Sigmoid colon (tissue), 7 donors: ENCODE results near the gene UBE2E2. TPM values are rescaled to one million over a fixed set of nuclear protein-coding genes. Genes with fewer than 3 reads are reported as not detected.

Experiments used
- DNase-seq: peaks from one replicate; pipeline ENCODE4 v3.0.0-alpha.2; 2019
- H3K27ac ChIP-seq, 4 donors: fragments of 200-600 bp; sonication (generic); one replicate each; pipeline ENCODE4 v1.5.1; 2016 to 2019; ENCODE audit warnings: mild to moderate bottlenecking in 1 of 4
- H3K27me3 ChIP-seq, 3 donors: fragments of 200-600 bp; sonication (generic); one replicate each; pipeline ENCODE4 v1.5.1; 2019; ENCODE audit warnings: mild to moderate bottlenecking in 1 of 3
- H3K36me3 ChIP-seq, 4 donors: fragments of 200-600 bp; sonication (generic); one replicate each; pipeline ENCODE4 v1.5.1; 2016 to 2019
- H3K4me1 ChIP-seq, 4 donors: fragments of 200-600 bp; sonication (generic); one replicate each; pipeline ENCODE4 v1.5.1; 2017 to 2019
- H3K4me3 ChIP-seq, 4 donors: fragments of 200-600 bp; sonication (generic); one replicate each; pipeline ENCODE4 v1.5.1; 2017 to 2019; ENCODE audit warnings: mild to moderate bottlenecking in 2 of 4, moderate library complexity in 1 of 4
- H3K9me3 ChIP-seq, 4 donors: fragments of 200-600 bp in 3 of 4; sonication (generic) in 3 of 4; one replicate each; pipeline versions ENCODE4 v1.5.1 to v1.6.1; 2013 to 2019
- EP300 ChIP-seq, 4 donors: sonication (generic); formaldehyde crosslinking; IDR thresholded peaks; one replicate each; pipeline ENCODE4 v1.6.1; 2017; ENCODE audit warnings: antibody characterized with exemption in 4 of 4
- POLR2A ChIP-seq, 2 donors: fragments of 450-650 bp; IDR thresholded peaks; one replicate each; pipeline ENCODE4 v1.6.1; 2016; ENCODE audit warnings: antibody characterized with exemption in 2 of 2, mild to moderate bottlenecking in 2 of 2, moderate library complexity in 2 of 2
- POLR2AphosphoS5 ChIP-seq, 4 donors: sonication (generic); formaldehyde crosslinking; IDR thresholded peaks; one replicate each; pipeline ENCODE4 v1.6.1; 2017; ENCODE audit warnings: antibody characterized with exemption in 4 of 4
- WGBS, 2 donors: extraction: QIAGEN DNeasy Blood & Tissue Kit; methylation state at CpG; one replicate each; pipeline ENCODE4 v1.1.7; 2013; 5-methylcytosine and 5-hydroxymethylcytosine counted together
- intact Hi-C: fragments of 100-400 bp; cut with DNase I; formaldehyde crosslinking; loops from one replicate; pipeline ENCODE4 v1.15.1; 2023
- polyA plus RNA-seq, 3 donors: library from polyadenylated mRNA; stranded (reverse); fragments of 200-250 nt; gene quantifications; one replicate each; pipeline ENCODE4 v1.2.3, GENCODE V29; 2013
- total RNA-seq, 4 donors: library from RNA; depleted of rRNA; stranded (reverse); fragments of >200 nt; gene quantifications; one replicate each; pipeline ENCODE4 v1.1.0, GENCODE V29; 2016
- TF ChIP-seq, protein P1 (sequence below), 4 experiments: fragments of 450-650 bp in 3 of 4; fragments of 200-600 bp in 1 of 4; IDR thresholded peaks; one replicate each; pipeline ENCODE4 v1.5.1; 2016 to 2019; ENCODE audit warnings: antibody characterized with exemption in 4 of 4, mild to moderate bottlenecking in 3 of 4, moderate library complexity in 2 of 4
- donor health status: healthy with polysubstance abuse.
- donor health status: Bipolar disorder and iron deficiency.
- donor health status: healthy.

The UBE2E2 gene
- total and polyA plus RNA-seq, 7 donors: 3.7 to 135 (median 34.6) TPM

GRCh38 chr3:23583980-23584740 lies 381.0 kb downstream of the UBE2E2 start:
- no peaks in the 10 kb centered on the region for H3K27me3 ChIP-seq
- TF ChIP-seq EP300 (IDR thresholded peaks at IDR 0.05): no peak
- TF ChIP-seq, protein P1, sequence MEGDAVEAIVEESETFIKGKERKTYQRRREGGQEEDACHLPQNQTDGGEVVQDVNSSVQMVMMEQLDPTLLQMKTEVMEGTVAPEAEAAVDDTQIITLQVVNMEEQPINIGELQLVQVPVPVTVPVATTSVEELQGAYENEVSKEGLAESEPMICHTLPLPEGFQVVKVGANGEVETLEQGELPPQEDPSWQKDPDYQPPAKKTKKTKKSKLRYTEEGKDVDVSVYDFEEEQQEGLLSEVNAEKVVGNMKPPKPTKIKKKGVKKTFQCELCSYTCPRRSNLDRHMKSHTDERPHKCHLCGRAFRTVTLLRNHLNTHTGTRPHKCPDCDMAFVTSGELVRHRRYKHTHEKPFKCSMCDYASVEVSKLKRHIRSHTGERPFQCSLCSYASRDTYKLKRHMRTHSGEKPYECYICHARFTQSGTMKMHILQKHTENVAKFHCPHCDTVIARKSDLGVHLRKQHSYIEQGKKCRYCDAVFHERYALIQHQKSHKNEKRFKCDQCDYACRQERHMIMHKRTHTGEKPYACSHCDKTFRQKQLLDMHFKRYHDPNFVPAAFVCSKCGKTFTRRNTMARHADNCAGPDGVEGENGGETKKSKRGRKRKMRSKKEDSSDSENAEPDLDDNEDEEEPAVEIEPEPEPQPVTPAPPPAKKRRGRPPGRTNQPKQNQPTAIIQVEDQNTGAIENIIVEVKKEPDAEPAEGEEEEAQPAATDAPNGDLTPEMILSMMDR (IDR thresholded peaks at IDR 0.05): no peak
- no peak for TF ChIP-seq POLR2A (IDR thresholded peaks at IDR 0.05)
- no peak for TF ChIP-seq POLR2AphosphoS5 (IDR thresholded peaks at IDR 0.05)
- intact Hi-C loops: no loop called here
- H3K4me1 ChIP-seq: no peaks in the 10 kb centered on the region
- H3K36me3 ChIP-seq: no peaks in the 10 kb centered on the region
- 90 to 95% methylated on average over 10 of the region's 10 CpGs for WGBS, 2 donors
- no peak overlapping the region for H3K27ac ChIP-seq
- no peak overlapping the region for H3K4me3 ChIP-seq
- no peak for DNase-seq
- H3K9me3 ChIP-seq: no peaks in the 10 kb centered on the region

DNA sequence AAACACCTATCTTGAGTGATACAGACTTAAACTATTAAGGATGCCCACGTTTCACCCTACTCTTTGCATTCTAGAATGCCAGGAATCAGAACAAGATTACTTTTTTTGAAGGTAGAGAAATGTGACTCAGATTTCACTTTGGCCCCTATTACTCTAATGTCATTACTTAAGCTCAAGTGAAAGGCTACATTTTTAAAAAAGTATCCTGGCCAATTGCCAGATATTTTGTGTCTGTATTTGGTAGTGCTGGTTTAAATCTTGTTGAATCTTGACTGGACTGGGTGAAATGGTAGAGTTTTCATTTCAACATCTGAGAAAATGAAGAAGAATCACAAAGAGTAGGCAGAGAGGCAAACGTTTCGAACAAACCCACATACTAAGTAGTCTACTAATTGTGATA lies 384.4 kb downstream of the UBE2E2 start:
- no peaks in the 10 kb centered on the region for H3K27me3 ChIP-seq
- intact Hi-C loops: no loop called here
- no peak for TF ChIP-seq POLR2AphosphoS5 (IDR thresholded peaks at IDR 0.05)
- no peak for TF ChIP-seq POLR2A (IDR thresholded peaks at IDR 0.05)
- no peak for TF ChIP-seq EP300 (IDR thresholded peaks at IDR 0.05)
- TF ChIP-seq, protein P1 (IDR thresholded peaks at IDR 0.05): no peak
- no peak overlapping the region for H3K27ac ChIP-seq
- H3K4me1 ChIP-seq: no peaks in the 10 kb centered on the region
- no peaks in the 10 kb centered on the region for H3K9me3 ChIP-seq
- no peaks in the 10 kb centered on the region for H3K36me3 ChIP-seq
- no peak for DNase-seq
- 90 to 95% methylated on average over 3 of the region's 3 CpGs for WGBS, 2 donors
- no peak overlapping the region for H3K4me3 ChIP-seq

DNA sequence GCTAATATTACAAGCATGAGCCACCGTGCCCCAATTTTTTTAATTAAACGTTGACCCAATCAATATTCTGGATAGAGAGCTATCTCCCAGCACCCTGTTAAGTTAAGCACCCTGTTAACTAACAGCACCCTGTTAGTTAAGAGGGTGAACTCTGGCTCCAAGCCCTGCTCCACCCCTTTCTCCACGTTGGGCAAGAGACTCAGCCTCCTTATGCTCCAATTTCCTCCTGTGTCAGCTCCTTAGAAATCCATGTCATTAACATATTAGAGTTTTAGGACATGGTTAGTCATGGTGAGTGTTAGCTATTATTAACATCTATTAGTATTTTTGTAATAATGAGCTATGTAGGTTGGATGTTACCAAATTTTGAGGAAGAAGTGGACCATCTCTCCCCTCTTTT lies 385.4 kb downstream of the UBE2E2 start:
- intact Hi-C loops: no loop called here
- Histone ChIP-seq H3K36me3 (no peaks in the 10 kb centered on the region), H3K4me3 (no peak overlapping the region), H3K27ac (no peak overlapping the region), H3K4me1 (no peaks in the 10 kb centered on the region), H3K27me3 (no peaks in the 10 kb centered on the region), H3K9me3 (no peaks in the 10 kb centered on the region)
- DNase-seq: no peak
- WGBS, 2 donors: 69 to 80% methylated on average over 3 of the region's 3 CpGs
- no peak for TF ChIP-seq EP300 (IDR thresholded peaks at IDR 0.05)
- TF ChIP-seq POLR2A (IDR thresholded peaks at IDR 0.05): no peak
- TF ChIP-seq, protein P1 (IDR thresholded peaks at IDR 0.05): no peak
- TF ChIP-seq POLR2AphosphoS5 (IDR thresholded peaks at IDR 0.05): no peak

- TF ChIP-seq, protein P1 (IDR thresholded peaks at IDR 0.05): no peak
- TF ChIP-seq POLR2A (IDR thresholded peaks at IDR 0.05) (no peak), POLR2AphosphoS5 (IDR thresholded peaks at IDR 0.05) (no peak), EP300 (IDR thresholded peaks at IDR 0.05) (no peak)
- Histone ChIP-seq H3K4me3 (no peak overlapping the region), H3K36me3 (no peaks in the 10 kb centered on the region), H3K4me1 (no peaks in the 10 kb centered on the region), H3K9me3 (no peaks in the 10 kb centered on the region), H3K27me3 (no peaks in the 10 kb centered on the region), H3K27ac (no peak overlapping the region)
- intact Hi-C loops: no loop called here
- WGBS, 2 donors: 95 to 96% methylated on average over 10 of the region's 10 CpGs
- DNase-seq: no peak
Observed at GRCh38 chr3:23589602-23590001, 386.5 kb downstream of the UBE2E2 start.
